NCI-H774 (cell line): ENCODE results near the gene RGR.

Experiments
- DNase-seq: peaks from one replicate; lab custom pipeline; 2025; lab: John Stamatoyannopoulos, UW

RGR gene

DNA sequence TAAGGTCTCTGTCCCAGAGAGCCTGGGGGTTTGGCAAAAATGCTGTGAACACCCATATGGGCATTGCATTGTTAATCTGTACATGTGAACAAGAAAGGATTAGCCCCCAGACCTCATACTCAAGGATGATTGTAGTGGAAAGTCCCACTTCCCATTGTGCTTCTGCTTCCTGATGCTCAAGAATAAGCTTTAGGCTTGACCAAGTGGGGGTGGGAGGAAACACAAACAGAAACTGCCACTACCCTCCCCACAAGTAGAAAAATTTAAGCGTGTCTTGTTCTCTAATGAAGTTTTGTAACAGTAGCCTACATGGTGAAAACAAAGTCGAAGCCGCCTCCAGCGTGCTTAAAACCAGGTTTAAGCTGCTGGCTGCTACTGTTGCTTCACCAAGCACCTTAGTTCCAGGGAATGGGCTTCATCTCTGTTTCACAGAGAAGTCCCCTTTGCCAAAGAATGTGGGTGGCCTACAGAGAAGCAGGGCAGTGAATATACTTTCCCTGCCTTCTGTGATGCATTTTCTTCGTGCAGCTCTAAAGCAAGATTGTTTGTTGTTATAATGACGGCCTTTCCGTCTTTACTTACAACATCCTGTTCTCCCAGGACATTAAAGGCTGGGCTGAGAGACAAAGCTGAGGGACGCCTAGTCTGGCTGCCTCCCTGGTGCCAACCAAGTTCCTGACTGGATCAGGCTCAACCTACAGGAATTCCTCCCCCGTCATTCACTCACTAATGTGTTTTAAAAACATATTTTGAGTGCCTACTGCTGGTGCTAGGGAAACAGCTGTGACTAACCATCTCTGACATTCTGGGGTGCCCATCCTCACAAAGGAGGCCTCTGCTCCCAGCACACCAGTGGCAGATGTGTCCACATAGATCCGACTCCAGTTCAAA, 51.5 kb downstream of the RGR start:
- no peak for DNase-seq

DNA sequence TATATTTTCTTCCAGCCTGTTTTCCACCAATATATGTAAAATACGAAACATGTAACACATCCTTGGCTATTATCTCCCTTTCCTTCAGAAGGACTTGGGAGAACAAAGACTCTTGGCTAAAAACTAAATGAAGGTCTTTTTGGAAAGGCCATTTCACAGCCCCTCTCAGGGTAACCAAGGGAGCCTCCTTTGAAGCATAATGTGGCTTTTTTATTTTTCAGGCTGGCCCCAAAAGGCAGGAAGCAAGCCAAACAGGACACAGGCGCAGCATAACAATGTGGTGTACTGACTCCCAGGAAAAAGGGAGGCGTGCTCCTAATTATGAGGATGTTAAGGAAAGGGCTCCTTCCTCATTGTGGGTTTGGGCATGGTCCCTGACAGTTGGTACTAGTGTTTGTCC, 53.2 kb downstream of the RGR start:
- no peak for DNase-seq

- DNase-seq, result no peak
These were observed 57.4 kb downstream of the RGR start for GRCh38 chr10:84302223-84302622.

DNA sequence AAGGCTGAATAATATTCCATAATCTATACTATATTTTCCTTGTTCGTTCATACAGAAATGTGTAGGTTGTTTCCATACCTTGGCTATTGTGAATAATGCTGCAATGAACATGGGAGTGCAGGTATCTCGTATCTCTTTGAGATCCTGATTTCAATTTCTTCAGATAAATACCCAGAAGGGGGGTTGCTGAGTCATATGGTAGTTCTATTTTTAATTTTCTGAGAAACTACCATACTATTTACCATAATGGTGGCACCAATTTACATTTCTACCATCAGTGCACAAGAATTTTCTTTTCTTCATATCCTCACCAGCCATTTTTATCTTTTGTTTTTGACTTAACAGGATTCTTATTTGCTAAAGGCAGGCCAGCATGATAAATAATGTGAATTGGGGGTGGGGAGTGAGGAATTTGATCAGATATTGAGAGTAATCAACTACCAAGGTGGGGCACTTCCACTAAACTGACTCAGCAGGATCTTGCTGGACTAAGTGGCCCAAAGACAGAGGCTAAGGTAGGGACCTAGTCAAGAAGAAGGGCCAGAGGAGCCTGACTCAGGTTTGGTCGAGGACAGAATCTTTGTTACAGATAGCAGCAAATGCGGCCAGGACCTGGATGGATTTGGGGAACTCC, 62.0 kb downstream of the RGR start:
- DNase-seq, result no peak

GRCh38 chr10:84308021-84308420, 63.2 kb downstream of the RGR start:
- no peak for DNase-seq

DNA sequence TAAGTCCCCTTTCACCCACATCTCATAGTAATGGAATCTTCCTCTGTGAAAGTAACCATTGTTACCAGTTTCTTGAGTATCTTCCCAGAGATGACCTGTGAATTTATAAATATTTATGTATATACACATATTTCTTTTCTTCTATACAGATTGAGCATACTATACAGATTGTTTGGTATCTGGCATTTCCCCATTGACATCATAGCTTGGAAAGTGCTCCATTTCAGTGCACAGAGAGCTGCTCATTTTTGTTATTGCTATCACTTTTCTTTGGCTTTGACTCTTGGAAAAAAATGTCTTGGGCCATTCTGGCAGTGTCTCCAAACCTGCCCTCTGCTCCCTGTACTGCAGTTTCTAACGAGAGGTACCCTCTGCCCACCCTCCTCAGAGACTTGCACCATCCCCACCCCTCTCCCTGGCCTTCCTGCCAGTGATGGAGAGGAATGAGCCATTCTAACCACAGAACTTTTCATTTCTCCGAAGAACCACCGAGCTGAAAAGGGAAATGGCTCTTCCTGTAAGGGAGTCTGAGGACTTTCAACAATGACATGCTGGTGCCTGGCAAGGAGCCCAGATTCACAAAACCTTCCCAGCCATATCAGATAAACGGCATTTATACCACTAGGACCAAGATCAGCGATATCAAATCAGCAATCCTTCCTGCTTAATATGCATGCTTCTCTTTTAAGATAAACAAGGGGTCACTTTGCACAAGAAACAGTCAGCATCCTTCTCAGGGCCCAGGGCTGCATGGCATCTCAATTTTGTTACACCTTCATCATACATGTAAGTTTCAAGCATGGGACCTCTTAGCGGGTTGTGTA, 63.8 kb downstream of the RGR start:
- DNase-seq, result no peak
